ENCODE data around the gene PLEKHG1. TPM values are rescaled to one million over a fixed set of nuclear protein-coding genes. Genes with fewer than 3 reads are reported as not detected.

Gene PLEKHG1
- total RNA-seq, 6 donors from 2014 or later: 16.3 to 45.4 (median 29.2) TPM

GRCh38 chr6:150568560-150568959 is 31.1 kb upstream of the PLEKHG1 start:
- DNase-seq: no peak
- Histone ChIP-seq H3K9me3 (no peaks in the 10 kb centered on the region), H3K4me3 (no peak overlapping the region), H3K4me1 (peaks cover 0 to 8% (median 4%) of the 10 kb centered on the region in 4 donors), H3K27me3 (no peaks in the 10 kb centered on the region), H3K27ac (no peak overlapping the region), H3K36me3 (no peaks in the 10 kb centered on the region)
- ATAC-seq (ENCODE audit: low FRiP score in 2 of 2): no peak
- 86 to 95% methylated on average over 2 to 3 of the region's 3 CpGs for WGBS, 2 donors
- TF ChIP-seq POLR2A (IDR thresholded peaks at IDR 0.05) (no peak), EP300 (IDR thresholded peaks at IDR 0.05) (no peak), POLR2AphosphoS5 (IDR thresholded peaks at IDR 0.05) (no peak)
- TF ChIP-seq, protein P1, sequence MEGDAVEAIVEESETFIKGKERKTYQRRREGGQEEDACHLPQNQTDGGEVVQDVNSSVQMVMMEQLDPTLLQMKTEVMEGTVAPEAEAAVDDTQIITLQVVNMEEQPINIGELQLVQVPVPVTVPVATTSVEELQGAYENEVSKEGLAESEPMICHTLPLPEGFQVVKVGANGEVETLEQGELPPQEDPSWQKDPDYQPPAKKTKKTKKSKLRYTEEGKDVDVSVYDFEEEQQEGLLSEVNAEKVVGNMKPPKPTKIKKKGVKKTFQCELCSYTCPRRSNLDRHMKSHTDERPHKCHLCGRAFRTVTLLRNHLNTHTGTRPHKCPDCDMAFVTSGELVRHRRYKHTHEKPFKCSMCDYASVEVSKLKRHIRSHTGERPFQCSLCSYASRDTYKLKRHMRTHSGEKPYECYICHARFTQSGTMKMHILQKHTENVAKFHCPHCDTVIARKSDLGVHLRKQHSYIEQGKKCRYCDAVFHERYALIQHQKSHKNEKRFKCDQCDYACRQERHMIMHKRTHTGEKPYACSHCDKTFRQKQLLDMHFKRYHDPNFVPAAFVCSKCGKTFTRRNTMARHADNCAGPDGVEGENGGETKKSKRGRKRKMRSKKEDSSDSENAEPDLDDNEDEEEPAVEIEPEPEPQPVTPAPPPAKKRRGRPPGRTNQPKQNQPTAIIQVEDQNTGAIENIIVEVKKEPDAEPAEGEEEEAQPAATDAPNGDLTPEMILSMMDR (IDR thresholded peaks at IDR 0.05): no peak

DNA sequence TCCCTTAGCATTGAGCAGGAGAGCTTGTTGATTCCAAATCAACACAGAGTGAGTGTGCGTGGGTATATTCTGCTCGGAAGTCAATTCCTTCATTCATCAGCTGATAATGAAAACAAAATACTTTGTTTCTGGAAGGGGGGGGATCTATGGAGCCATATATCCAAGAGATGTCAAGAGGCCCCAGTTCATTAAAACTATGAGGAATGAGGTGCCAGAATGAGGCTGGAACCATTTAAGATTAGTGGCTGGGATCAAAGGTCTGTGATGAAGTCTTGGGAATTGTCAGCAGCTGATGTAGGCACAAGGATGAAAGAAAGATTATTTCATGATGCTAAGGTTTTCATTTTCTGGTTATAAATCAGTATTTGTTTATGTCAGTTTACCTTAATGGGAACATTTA is 30.5 kb upstream of the PLEKHG1 start:
- Histone ChIP-seq H3K36me3 (no peaks in the 10 kb centered on the region), H3K27me3 (no peaks in the 10 kb centered on the region), H3K4me3 (no peak overlapping the region), H3K4me1 (peaks cover 0 to 8% (median 3%) of the 10 kb centered on the region in 4 donors), H3K27ac (no peak overlapping the region), H3K9me3 (no peaks in the 10 kb centered on the region)
- 73 to 91% methylated on average over 2 of the region's 2 CpGs for whole genome bisulfite sequencing, 2 donors
- no peak for TF ChIP-seq POLR2A (IDR thresholded peaks at IDR 0.05)
- no peak for TF ChIP-seq EP300 (IDR thresholded peaks at IDR 0.05)
- no peak for TF ChIP-seq POLR2AphosphoS5 (IDR thresholded peaks at IDR 0.05)
- TF ChIP-seq, protein P1 (IDR thresholded peaks at IDR 0.05): no peak
- no peak for DNase-seq
- no peak for ATAC-seq (ENCODE audit: low FRiP score in 2 of 2)

- H3K27me3 ChIP-seq: no peaks in the 10 kb centered on the region
- H3K36me3 ChIP-seq: no peaks in the 10 kb centered on the region
- peaks cover 0 to 8% (median 3%) of the 10 kb centered on the region in 4 donors for H3K4me1 ChIP-seq
- no peak overlapping the region for H3K4me3 ChIP-seq
- ATAC-seq (ENCODE audit: low FRiP score in 2 of 2): peak in 1 of 2 donors; percentile 58
- TF ChIP-seq, protein P1 (IDR thresholded peaks at IDR 0.05): no peak
- TF ChIP-seq POLR2AphosphoS5 (IDR thresholded peaks at IDR 0.05): peak in 1 of 2 donors; percentile 69
- no peak for TF ChIP-seq POLR2A (IDR thresholded peaks at IDR 0.05)
- TF ChIP-seq EP300 (IDR thresholded peaks at IDR 0.05): no peak
- WGBS, 2 donors: 48 to 58% methylated on average over 9 of the region's 10 CpGs
- H3K9me3 ChIP-seq: no peaks in the 10 kb centered on the region
- H3K27ac ChIP-seq: no peak overlapping the region
- peak in 1 of 2 donors; percentile 50 for DNase-seq
Observed at GRCh38 chr6:150573041-150573681, 26.5 kb upstream of the PLEKHG1 start.

GRCh38 chr6:150575836-150576235 is 23.8 kb upstream of the PLEKHG1 start:
- ATAC-seq (ENCODE audit: low FRiP score in 2 of 2) (no peak), DNase-seq (no peak)
- Histone ChIP-seq H3K9me3 (no peaks in the 10 kb centered on the region), H3K4me1 (peaks cover 0 to 8% (median 3%) of the 10 kb centered on the region in 4 donors), H3K27me3 (no peaks in the 10 kb centered on the region), H3K36me3 (no peaks in the 10 kb centered on the region), H3K4me3 (no peak overlapping the region), H3K27ac (no peak overlapping the region)
- no peak for TF ChIP-seq EP300 (IDR thresholded peaks at IDR 0.05)
- TF ChIP-seq POLR2AphosphoS5 (IDR thresholded peaks at IDR 0.05): no peak
- TF ChIP-seq, protein P1 (IDR thresholded peaks at IDR 0.05): no peak
- no peak for TF ChIP-seq POLR2A (IDR thresholded peaks at IDR 0.05)
- WGBS, 2 donors: 80 to 85% methylated on average over 6 of the region's 6 CpGs
